RWPE1 (cell line): ENCODE data around the gene CAPRIN1.
"Not testable (repeated sequence)": the region's sequence is repeated elsewhere in the genome, so short reads cannot be mapped to it uniquely, and the experiment has no call there.

Experiments used
- CTCF ChIA-PET: fragments of 350-600 bp; sonication (Branson Sonifier 250); formaldehyde crosslinking; extraction: SDS; loops from one replicate; lab custom pipeline; 2021; lab: Yijun Ruan, JAX
- POLR2A ChIA-PET: fragments of 400-600 bp; formaldehyde crosslinking; extraction: SDS; loops from one replicate; lab custom pipeline; 2020; ENCODE audit warnings: antibody characterized with exemption; ENCODE audit not compliant: low non-redundant PET; lab: Yijun Ruan, JAX
- DNase-seq: peaks from one replicate; pipeline ENCODE4 v3.0.0; 2012; ENCODE audit warnings: low spot score
- H3K27ac ChIP-seq: fragments of 450-650 bp; 2 replicates; pipeline ENCODE4 v1.5.1; 2017
- CTCF ChIP-seq: fragments of 450-650 bp; conservative IDR thresholded peaks from 2 replicates; pipeline ENCODE4 v1.5.1; 2017; ENCODE audit warnings: low read depth, mild to moderate bottlenecking

The CAPRIN1 gene

GRCh38 chr11:34067383-34068065 lies 16.0 kb downstream of the CAPRIN1 start:
- no peak overlapping the region for H3K27ac ChIP-seq
- DNase-seq: no peak
- ChIA-PET CTCF (interaction anchor here (0.6 kb wide), 1 partner anchor 79 kb away, joined by 3 read pairs; no protein-coding TSS in a partner anchor), POLR2A (no interaction called here)
- no peak for TF ChIP-seq CTCF

- ChIA-PET POLR2A (interaction anchor here (0.5 kb wide), 1 partner anchor 235 kb away, joined by 3 read pairs; no protein-coding TSS in a partner anchor), CTCF (interaction anchor here (0.6 kb wide), 1 partner anchor 80 kb away, joined by 3 read pairs; no protein-coding TSS in a partner anchor)
- DNase-seq: no peak
Measured at GRCh38 chr11:34068111-34068510, 16.6 kb downstream of the CAPRIN1 start.

GRCh38 chr11:34071306-34071705 lies 19.8 kb downstream of the CAPRIN1 start:
- DNase-seq, POLR2A ChIA-PET, H3K27ac ChIP-seq: not testable (repeated sequence)
- CTCF ChIA-PET: interaction anchor here (0.7 kb wide), 2 partner anchors 85 to 389 kb away, joined by 3 to 4 read pairs; no protein-coding TSS in a partner anchor

More at GRCh38 chr11:34068111-34068510, 16.6 kb downstream of the CAPRIN1 start:
- no peak overlapping the region for H3K27ac ChIP-seq
- TF ChIP-seq CTCF: no peak

GRCh38 chr11:34072041-34072440 lies 20.5 kb downstream of the CAPRIN1 start:
- POLR2A ChIA-PET: no interaction called here
- TF ChIP-seq CTCF: no peak
- H3K27ac ChIP-seq: no peak overlapping the region
- CTCF ChIA-PET: interaction anchor here (0.6 to 0.7 kb wide), 3 partner anchors 19 to 388 kb away, joined by 3 to 4 read pairs (median 3); no protein-coding TSS in a partner anchor
- no peak for DNase-seq

GRCh38 chr11:34072832-34073231 lies 21.3 kb downstream of the CAPRIN1 start:
- POLR2A ChIA-PET: no interaction called here
- no peak for DNase-seq
- no peak for TF ChIP-seq CTCF
- no peak overlapping the region for H3K27ac ChIP-seq
- CTCF ChIA-PET: interaction anchor here (0.6 to 0.8 kb wide), 3 partner anchors 19 to 76 kb away, joined by 3 to 4 read pairs (median 3); no protein-coding TSS in a partner anchor

GRCh38 chr11:34074391-34074790 lies 22.9 kb downstream of the CAPRIN1 start:
- TF ChIP-seq CTCF: no peak
- CTCF ChIA-PET: interaction anchor here (0.5 to 0.7 kb wide), 5 partner anchors 35 to 598 kb away, joined by 3 to 4 read pairs (median 3); no protein-coding TSS in a partner anchor
- H3K27ac ChIP-seq: peak overlapping the region; percentile 45
- no peak for DNase-seq
- POLR2A ChIA-PET: no interaction called here
